HL-60 (cell line): Measurements from ENCODE around the gene VSTM2L.

Source experiments
- POLR2AphosphoS5 ChIP-seq: IDR thresholded peaks from 2 replicates; pipeline ENCODE4 v1.6.1; 2012; ENCODE audit warnings: low read depth
- TF ChIP-seq, protein P1 (sequence below): IDR thresholded peaks from one replicate; pipeline ENCODE4 v1.5.1; 2011; ENCODE audit warnings: low read length, control low read depth, inconsistent platforms; ENCODE audit not compliant: insufficient read depth

DNA sequence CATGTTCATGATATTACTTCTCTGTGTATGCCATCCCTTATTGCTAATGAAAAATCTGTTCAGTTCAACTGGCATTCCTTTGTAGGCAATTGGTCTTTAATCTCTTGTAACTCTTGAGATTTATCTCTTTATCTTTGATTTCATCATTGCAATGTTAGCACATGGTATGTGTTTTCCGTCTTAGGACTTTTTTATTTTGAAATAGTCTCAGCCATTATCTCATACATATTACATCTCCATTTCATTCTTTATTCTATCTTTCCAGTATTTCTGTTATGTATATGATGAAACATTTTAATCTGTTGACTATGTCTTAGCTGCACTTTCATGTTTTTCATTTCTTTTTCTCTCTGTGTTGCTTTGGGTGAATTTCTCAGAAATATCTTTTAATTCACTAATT, 58.1 kb downstream of the VSTM2L start:
- TF ChIP-seq, protein P1, sequence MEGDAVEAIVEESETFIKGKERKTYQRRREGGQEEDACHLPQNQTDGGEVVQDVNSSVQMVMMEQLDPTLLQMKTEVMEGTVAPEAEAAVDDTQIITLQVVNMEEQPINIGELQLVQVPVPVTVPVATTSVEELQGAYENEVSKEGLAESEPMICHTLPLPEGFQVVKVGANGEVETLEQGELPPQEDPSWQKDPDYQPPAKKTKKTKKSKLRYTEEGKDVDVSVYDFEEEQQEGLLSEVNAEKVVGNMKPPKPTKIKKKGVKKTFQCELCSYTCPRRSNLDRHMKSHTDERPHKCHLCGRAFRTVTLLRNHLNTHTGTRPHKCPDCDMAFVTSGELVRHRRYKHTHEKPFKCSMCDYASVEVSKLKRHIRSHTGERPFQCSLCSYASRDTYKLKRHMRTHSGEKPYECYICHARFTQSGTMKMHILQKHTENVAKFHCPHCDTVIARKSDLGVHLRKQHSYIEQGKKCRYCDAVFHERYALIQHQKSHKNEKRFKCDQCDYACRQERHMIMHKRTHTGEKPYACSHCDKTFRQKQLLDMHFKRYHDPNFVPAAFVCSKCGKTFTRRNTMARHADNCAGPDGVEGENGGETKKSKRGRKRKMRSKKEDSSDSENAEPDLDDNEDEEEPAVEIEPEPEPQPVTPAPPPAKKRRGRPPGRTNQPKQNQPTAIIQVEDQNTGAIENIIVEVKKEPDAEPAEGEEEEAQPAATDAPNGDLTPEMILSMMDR: no peak
- TF ChIP-seq POLR2AphosphoS5: no peak
